Measurements from ENCODE around the gene SLC25A25.

SLC25A25 gene

DNA sequence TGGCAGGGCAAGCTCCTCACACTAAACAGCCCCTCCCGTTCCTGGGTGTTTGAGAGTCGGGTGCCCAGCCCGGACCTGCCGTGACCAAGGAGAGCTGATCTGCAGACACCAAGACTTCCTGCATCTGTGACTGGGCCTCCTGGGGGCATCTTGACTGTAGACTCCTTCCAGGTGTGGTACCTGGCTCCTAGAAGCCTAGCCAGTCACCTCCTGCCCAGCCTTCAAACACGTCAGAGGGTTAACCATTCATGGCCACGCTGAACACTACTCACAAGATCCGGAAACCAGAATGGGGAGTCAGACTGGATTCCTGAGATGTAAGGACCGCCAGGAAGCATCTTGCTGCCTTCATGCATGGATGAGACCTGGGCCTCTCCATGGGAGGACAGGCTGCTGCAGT is 77.5 kb downstream of the SLC25A25 start:
- no peak for DNase-seq (ENCODE audit: low spot score)

DNA sequence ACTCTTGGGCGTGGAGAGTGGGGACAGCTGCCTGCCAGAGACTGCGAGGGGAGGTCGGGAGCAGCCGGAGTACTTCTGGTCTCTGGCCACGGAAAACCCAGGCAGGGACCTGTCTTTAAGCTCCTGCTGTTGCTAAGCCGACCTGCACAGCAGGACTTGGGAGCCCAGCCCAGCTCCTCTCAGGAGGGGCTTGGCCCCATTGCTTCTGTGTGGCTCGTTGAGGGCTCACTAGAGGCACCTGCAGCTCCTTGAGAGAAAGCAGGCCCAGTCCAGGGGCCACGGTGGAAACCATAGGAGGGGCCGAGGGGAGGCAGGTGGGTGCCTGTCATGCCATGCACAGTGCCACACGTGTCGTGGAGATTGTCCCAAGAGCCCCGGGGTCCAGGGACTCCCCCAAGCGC is 77.9 kb downstream of the SLC25A25 start:
- no peak for DNase-seq (ENCODE audit: low spot score)

DNA sequence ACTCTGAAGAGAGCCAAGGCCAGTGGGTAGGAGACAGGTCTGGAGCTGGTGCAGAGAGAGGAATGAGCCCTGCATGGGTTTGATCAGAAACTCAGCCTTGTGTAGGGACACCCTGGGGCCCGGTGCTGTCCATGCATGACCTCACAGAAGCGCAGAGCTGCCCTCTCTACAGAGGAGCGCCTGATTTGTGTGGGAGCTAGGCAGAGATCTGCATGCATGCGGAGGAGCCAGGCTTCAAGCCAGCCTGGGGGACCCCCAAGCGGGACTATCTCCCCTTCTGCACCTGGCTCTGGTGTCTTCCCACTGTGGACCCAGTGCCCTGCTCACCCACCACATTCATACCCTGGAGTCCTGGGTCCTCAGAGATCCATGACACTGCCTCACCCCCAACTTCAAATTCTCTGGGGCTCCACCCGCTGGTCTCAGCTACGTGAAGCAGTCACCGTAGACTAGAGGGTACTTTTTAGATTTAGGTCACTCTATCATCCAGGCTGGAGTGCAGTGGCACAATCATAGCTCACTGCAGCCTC is 78.6 kb downstream of the SLC25A25 start:
- DNase-seq (ENCODE audit: low spot score) = no peak

DNA sequence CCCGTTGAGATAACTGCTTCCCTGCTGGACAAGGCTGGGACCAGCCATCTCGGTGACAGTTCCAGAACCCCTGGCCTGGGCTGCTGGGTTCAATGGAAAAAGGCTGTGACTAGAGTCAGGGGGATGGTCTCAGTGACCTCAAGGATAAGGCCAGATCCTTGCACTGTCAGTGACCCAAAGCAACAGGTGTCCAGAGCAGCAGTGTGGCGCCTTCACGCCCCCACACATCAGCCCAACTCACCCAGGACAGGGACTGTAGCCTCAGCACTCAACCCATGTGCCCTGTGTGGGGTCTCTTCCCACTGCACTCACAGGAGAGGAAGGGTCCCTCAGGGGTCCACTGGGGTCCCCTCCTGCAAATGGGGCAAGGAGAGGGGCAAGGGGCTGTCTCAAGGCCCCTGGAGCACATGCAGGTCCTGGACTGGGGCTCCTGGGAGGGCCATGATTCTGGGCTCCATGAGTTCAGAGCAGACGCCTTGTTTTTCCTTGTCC is 80.5 kb downstream of the SLC25A25 start:
- DNase-seq (ENCODE audit: low spot score) = no peak

DNA sequence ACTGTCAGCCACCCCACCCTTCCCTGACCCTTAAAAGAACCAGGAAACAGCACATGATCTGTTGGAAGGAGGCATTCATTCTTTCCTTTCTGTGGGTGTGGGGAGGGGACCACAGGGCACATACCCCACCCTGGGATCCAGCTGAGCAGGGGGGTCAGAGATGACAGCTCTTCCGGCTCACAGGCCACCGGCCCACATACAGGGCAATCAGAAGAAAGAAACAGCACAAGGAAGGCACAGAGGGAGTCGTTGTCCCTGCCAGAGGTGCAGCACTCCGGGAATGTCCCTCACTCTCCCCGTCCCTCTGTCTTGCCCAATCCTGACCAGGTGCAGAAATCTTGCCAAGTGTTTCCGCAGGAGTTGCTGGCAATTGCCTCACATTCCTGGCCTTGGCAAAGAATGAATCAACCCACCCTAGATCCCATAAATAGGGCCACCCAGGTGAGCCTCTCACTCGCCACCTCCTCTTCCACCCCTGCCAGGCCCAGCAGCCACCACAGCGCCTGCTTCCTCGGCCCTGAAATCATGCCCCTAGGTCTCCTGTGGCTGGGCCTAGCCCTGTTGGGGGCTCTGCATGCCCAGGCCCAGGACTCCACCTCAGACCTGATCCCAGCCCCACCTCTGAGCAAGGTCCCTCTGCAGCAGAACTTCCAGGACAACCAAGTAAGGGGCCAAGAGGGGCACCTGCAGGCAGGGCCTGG is 81.1 kb downstream of the SLC25A25 start, which contains the start of gene LCN2:
TSS of gene LCN2 (plus strand) at position 453 of the 701 bp plus-strand sequence. CDS start at position 526, 73 bp downstream.
- no peak for DNase-seq (ENCODE audit: low spot score)

DNA sequence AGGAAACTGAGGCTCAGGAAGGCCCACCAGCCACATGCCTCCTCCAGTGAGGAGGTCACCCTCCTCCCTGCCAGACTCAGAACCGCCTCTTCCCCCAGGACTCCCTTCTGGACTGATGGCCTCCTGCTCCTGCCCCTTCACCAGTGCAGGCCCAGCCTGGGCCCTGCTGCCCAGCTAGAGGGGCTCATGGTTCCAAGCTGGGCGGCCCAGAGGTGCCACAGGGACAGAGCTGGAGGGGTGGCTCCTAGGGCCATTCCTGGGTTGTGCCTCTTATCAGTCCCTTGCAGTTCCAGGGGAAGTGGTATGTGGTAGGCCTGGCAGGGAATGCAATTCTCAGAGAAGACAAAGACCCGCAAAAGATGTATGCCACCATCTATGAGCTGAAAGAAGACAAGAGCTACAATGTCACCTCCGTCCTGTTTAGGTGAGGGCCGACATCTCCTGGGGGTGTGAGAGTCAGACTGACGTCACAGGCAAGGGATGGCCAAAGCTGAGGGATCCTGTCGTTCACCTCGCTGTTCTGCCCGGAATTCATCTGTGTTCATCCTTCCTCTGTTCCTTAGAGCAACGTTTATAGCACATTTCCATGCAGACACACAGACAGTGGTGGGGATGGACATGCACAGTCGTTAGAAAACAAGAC is 82.0 kb downstream of the SLC25A25 start:
- DNase-seq (ENCODE audit: low spot score) = no peak

DNA sequence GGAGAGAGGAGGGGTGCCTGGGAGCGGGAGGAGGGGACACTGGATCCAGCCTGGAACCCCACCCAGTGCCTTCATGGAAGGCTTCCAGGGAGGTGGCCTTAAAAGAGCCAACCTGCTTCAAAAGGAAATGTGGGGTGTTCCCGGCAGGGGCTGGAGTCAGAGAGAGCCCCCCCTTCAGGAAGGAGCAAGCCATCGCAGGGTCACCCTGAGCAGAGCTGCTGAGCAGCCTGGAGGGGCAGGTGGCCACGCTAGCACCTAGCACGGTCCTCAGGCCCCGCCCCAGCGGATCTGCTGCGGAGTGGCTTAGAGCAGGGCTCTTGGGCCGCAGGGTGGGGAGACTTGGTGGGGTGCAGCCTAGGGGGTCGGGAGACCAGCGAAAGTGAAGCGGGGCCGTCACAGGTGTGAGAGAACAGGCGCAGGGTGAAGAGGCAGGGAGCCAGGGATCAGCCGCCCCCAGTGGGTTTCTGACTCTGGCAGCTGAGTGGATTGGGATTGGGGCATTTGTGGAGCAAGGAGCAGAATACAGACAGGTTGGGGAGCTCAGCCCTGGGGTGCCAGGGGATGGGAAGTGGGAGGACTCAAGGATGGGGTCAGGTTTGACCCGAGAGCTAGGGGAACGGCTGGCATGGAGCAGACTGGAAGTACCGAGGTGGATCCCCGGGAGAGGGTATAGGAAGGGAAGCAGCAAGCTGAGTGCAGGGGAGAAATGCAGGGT is 82.7 kb downstream of the SLC25A25 start:
- DNase-seq (ENCODE audit: low spot score) = no peak

DNA sequence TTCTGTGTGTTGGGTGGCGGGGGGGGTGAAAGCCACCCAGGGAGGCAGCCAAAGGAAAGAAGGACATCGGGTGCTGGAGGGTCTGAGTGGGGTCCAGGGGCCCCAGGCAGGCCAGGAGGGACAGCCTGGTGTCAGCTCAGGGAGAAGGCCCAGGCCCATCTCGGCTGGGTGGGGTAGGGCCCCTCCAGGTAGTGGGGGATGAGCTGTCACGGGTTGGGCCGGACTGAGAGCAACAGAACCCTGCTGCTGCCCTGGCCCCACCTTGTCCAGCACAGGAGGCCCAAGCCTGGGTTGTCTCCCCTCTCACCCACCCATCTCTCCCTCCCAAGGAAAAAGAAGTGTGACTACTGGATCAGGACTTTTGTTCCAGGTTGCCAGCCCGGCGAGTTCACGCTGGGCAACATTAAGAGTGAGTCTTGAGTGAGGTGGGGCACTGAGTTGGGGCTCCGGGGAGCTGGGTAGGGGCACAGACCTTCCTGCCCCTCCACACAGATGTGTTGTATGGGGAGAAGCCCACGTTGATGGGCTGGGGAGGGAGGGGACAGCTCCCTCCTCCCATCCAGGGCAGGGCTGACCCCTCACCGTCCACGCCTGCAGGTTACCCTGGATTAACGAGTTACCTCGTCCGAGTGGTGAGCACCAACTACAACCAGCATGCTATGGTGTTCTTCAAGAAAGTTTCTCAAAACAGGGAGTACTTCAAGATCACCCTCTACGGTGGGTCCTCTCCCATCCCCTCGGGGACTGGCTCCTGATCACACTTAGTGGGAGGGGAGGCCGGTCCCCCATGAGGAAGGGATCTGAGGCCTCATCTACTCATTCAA is 83.5 kb downstream of the SLC25A25 start:
- no peak for DNase-seq (ENCODE audit: low spot score)

DNA sequence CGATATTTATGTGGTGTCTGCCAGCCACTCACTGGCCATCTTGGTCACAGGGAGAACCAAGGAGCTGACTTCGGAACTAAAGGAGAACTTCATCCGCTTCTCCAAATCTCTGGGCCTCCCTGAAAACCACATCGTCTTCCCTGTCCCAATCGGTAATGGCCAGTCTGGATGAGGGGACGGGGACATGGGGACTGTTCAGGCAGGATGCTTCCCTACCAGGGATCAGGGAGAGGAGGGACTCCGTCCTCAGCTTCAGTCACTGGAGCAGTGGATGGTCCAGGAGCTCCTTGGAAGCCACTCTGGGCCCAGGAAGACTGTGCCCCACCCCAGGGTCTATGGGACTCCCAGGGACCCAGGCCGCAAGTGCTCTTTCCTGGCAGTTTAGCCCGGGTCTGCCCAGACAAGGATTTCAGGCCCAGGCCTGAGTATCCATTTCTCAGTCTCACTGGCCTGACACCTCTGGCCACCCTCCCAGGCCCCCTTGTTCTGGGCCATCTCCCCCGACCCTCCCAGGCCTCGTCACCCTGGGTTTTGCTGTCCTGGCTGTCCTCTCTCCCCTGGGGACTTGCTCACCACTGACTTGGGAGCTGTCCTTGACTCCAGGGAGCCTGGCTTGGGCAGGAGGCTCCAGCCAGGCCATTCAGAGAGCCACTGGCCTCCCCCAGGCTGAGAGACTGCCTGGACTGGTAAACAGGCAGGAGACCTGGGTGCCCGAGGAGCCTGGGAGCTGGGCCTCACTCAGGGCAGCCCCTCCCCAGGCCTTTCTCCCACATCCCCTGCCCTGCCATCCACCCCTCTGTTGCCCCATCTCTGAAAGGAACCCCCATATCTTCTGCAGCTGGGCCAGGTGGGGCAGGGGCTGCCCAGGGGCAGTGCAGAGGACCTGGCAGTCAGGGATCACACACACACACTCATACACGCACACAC is 84.4 kb downstream of the SLC25A25 start:
- DNase-seq (ENCODE audit: low spot score) = no peak

DNA sequence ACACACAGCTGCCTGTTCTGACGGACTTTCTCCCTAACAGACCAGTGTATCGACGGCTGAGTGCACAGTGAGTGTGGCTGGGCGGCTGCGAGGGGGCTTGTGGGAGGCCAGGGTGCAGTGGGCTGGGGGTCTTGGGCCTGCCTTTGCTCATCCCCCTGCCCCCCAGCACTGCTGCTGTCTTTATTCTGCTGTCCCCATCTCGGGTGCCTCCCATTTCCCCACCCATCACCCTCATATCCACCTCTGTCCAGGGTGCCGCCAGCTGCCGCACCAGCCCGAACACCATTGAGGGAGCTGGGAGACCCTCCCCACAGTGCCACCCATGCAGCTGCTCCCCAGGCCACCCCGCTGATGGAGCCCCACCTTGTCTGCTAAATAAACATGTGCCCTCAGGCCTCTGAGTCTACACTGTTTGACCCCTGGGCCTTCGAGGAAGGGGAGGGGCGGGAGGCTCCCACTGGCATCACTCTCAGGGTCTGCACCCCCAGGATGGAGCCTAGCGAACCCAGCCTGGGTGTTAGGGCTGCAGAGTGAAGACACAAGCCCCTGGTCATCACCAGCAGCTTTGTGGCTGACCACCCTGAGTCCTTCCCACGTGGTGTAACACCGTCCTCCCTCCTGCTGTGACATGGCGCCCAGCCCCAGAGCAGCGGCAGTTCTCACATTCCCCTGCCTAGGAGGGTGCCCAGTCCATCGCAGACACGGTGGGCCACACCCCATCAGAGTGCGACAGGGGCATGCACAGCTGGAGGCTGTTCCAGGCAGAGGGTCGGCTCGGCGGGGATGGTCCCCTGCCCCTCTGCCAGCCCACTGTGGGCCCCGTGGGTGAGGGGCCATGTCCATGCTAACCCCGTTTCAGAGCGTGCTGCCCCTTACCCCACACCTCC is 85.3 kb downstream of the SLC25A25 start:
- no peak for DNase-seq (ENCODE audit: low spot score)

DNA sequence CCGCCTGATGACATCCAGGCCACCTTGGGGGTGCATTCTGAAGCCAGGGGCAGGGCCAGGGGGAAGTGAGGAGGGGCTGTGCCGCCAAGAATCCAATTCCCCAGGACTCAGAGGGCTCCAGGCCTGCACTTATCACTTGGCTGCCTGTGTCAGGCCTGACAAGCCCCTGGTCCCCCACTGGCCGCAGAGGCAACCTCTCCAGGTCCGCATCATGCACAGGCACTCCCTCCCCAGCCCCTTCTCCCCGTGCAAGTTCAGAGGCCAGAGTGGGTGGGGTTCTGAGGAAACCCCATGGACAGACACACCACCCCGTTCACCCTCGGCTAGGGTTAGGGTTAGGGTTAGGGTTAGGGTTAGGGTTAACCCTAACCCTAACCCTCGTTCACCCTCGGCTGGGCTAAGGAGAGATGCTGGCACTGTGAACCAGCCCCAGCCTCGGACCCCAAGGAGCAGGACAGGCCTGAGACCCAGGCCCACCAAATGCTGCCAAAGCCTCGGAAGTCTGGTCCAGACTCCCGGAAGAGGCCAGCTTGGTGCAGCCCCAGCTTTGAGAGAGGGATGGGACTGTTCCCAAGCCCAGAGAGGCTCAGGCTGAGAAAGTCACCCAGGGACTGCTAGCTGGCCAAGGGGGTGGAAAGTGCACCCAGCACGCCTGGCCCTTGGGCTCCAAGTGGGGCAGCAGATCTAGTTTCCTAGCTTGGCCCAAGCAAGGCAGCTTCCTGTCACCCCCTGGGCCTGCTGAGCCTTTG is 86.1 kb downstream of the SLC25A25 start:
- DNase-seq (ENCODE audit: low spot score) = no peak

DNA sequence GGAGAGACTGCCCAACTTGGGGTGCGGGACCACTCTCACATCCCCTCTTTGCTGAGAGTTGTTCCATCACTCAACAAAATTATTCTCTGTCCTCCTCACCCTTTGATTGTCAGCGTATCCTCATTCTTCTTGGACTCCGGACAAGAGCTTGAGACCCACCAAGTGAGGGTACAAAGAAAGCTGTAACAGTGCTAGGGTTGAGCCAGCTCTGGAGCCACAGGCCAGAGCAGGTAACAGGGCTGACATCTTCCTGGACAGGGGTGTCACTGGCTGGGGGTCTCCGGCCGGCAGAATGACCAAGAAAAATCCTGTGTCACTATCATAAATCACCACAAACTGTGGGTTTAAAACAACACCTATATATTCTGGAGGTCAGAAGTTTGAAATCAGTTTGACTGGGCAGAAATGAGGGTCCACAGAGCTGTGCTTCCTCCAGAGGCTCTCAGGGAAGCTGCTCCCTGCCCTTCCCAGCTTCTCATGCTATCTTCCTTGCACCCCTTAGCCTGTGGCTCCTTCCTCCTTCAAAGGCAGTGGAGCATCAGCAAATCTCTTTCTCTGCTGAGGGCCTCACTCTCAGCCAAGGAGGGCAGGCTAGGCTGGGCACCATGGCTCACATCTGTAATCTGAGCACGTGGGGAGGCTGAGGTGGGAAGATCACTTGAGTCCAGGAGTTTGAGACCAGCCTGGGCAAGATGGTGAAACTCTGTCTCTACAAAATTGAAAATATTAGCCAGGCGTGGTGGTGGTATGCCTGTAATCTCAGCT is 87.9 kb downstream of the SLC25A25 start:
- no peak for DNase-seq (ENCODE audit: low spot score)

Measured in AG08396 (cell line).